ENCODE data around the gene RAB42. TPM values are rescaled to one million over a fixed set of nuclear protein-coding genes. Genes with fewer than 3 reads are reported as not detected.
A peak's percentile ranks its signal among the peaks of the same experiment; 100 is the strongest.

RAB42 gene
- total and polyA plus RNA-seq, 10 of the 15 experiments (the other 5 are each of a cell fraction or from before 2014, with no cell fraction given), result 0.16 to 4.5 (median 0.49) TPM

- Histone ChIP-seq H3K4me1 (ENCODE audit: control insufficient read depth, insufficient read depth, low read length) (peaks cover 13% of the 10 kb centered on the region), H3K27me3 (replicated peaks in 1 of 2; ENCODE audit: control insufficient read depth in 2 of 2, insufficient read depth in 2 of 2, low read length in 1 of 2) (no peaks in the 10 kb centered on the region), H3K36me3 (ENCODE audit: control insufficient read depth in 2 of 2, insufficient read depth in 2 of 2, low read length in 1 of 2) (no peaks in the 10 kb centered on the region), H4K20me1 (ENCODE audit: control insufficient read depth, insufficient read depth) (no peaks in the 10 kb centered on the region), H3K9me3 (replicated peaks; ENCODE audit: control insufficient read depth, insufficient read depth, low read length) (no peaks in the 10 kb centered on the region), H3K79me2 (ENCODE audit: control insufficient read depth, insufficient read depth, low read length) (peaks cover 30% of the 10 kb centered on the region), H2AFZ (ENCODE audit: control insufficient read depth, low read depth, low read length) (peak within 1 kb of the TSS; percentile 97), H3K9ac (ENCODE audit: control insufficient read depth, insufficient read depth, low read length) (peak within 1 kb of the TSS; percentile 95), H3K4me2 (ENCODE audit: control insufficient read depth, insufficient read depth) (peak within 1 kb of the TSS; percentile 93), H3K4me3 (peak within 1 kb of the TSS; percentile 92), H3K27ac (ENCODE audit: control insufficient read depth, insufficient read depth) (peak within 1 kb of the TSS; percentile 90)
- ChIA-PET POLR2A (interaction anchor here (0.5 to 5.2 kb wide), 31 partner anchors 9 to 753 kb away, joined by 3 to 43 read pairs (median 6); partner anchors contain the start of genes GMEB1, SRSF4 and YTHDF2), RAD21 (ENCODE audit: unreplicated experiment) (interaction anchor here (0.5 to 3.1 kb wide), 22 partner anchors 12 to 560 kb away, joined by 3 to 26 read pairs (median 4); partner anchors contain the start of genes GMEB1 and YTHDF2), CTCF (interaction anchor here (0.6 to 3.8 kb wide), 14 partner anchors 25 to 539 kb away, joined by 3 to 31 read pairs (median 4); partner anchors contain the start of gene YTHDF2), SMC1A (ENCODE audit: uncharacterized antibody, unreplicated experiment) (interaction anchor here (0.6 to 3.3 kb wide), 16 partner anchors 23 to 538 kb away, joined by 3 to 21 read pairs (median 3); partner anchors contain the start of genes GMEB1, TRNAU1AP and YTHDF2)
- TSS peak; percentile 99 for BruUV-seq (replicated peaks)
- DNase-seq (ENCODE audit: low read depth, low spot score) (peak; percentile 93), FAIRE-seq (peak; percentile 18), ATAC-seq (peak; percentile 90)
- intact Hi-C loops (cut with micrococcal nuclease; ENCODE audit: unreplicated experiment) (loop anchor here (5.0 kb wide), 1 partner anchor 126 kb away; no protein-coding TSS in a partner anchor), in situ Hi-C loops (cut with MboI) (loop anchor here (5.0 kb wide), 1 partner anchor 234 kb away; no protein-coding TSS in a partner anchor)
- under 1% methylated on average over 49 of the region's 49 CpGs for WGBS (ENCODE audit: insufficient coverage, insufficient replicate concordance, low lambda C conversion rate, missing lambda C conversion rate)
- TF ChIP-seq SMARCA5 (IDR thresholded peaks at IDR 0.05), result 0 out of 2 replicates have a peak, but pooled peaks have one; percentile 35
- no peak for TF ChIP-seq YBX1 (IDR thresholded peaks at IDR 0.05)
- TF ChIP-seq RAD21 (IDR thresholded peaks at IDR 0.05; ENCODE audit: insufficient read depth, low read depth, low read length), result peak; percentile 49
- peak; percentile 76; the same call in 1 of the 2 replicates for TF ChIP-seq RB1 (IDR thresholded peaks at IDR 0.05; ENCODE audit: borderline replicate concordance)
- no peak for TF ChIP-seq CHD1 (IDR thresholded peaks at IDR 0.05; ENCODE audit: low read depth, low read length)
- no peak for TF ChIP-seq TCF7 (IDR thresholded peaks at IDR 0.05; ENCODE audit: borderline replicate concordance)
- TF ChIP-seq RELB (IDR thresholded peaks at IDR 0.05; ENCODE audit: low read depth), result peak; percentile 55
- peak; percentile 98 for TF ChIP-seq POLR2AphosphoS5 (IDR thresholded peaks at IDR 0.05; ENCODE audit: low read length)
- TF ChIP-seq SUZ12 (IDR thresholded peaks at IDR 0.05; ENCODE audit: unreplicated experiment), result no peak
- no peak for TF ChIP-seq ATF2 (IDR thresholded peaks at IDR 0.05; ENCODE audit: low read length)
- no peak for TF ChIP-seq KDM1A (IDR thresholded peaks at IDR 0.05; ENCODE audit: borderline replicate concordance)
- TF ChIP-seq POLR2A (IDR thresholded peaks at IDR 0.05; ENCODE audit: low read depth, low read length), result peak; percentile 99
- no peak for TF ChIP-seq CHD4 (IDR thresholded peaks at IDR 0.05)
- peak; percentile 94 for TF ChIP-seq PKNOX1 (IDR thresholded peaks at IDR 0.05)
- peak; percentile 70 for TF ChIP-seq NRF1 (conservative IDR thresholded peaks at IDR 0.05; ENCODE audit: low read depth, low read length)
- peak; percentile 82 for TF ChIP-seq USF1 (IDR thresholded peaks at IDR 0.05; ENCODE audit: borderline replicate concordance, extremely low read length, insufficient read depth, low read depth, low read length)
Observed at GRCh38 chr1:28642847-28643635, 51.0 kb downstream of the RAB42 start, which contains the start of gene TAF12. TAF12 (minus strand) TSS chr1:28643067; CDS start chr1:28622081, 20,986 bp downstream.

All from GM12878 (cell line).